Activated naive CD8-positive, alpha-beta T cell (primary cell): Measurements from ENCODE around the gene PHACTR3.

ENCODE experiments used
- H3K27ac Mint-ChIP-seq: one replicate; pipeline ENCODE4 v1.8.0; 2021; ENCODE audit warnings: mixed read lengths
- H3K27me3 Mint-ChIP-seq: one replicate; pipeline ENCODE4 v1.8.0; 2021; ENCODE audit warnings: mixed read lengths
- H3K36me3 Mint-ChIP-seq: one replicate; pipeline ENCODE4 v1.8.0; 2021; ENCODE audit warnings: mixed read lengths
- H3K4me1 Mint-ChIP-seq: one replicate; pipeline ENCODE4 v1.8.0; 2021; ENCODE audit warnings: low read depth, mixed read lengths
- H3K4me3 Mint-ChIP-seq: one replicate; pipeline ENCODE4 v1.8.0; 2021; ENCODE audit warnings: mild to moderate bottlenecking, mixed read lengths
- H3K9me3 Mint-ChIP-seq: one replicate; pipeline ENCODE4 v1.8.0; 2021; ENCODE audit warnings: low read depth, mixed read lengths

PHACTR3 gene

DNA sequence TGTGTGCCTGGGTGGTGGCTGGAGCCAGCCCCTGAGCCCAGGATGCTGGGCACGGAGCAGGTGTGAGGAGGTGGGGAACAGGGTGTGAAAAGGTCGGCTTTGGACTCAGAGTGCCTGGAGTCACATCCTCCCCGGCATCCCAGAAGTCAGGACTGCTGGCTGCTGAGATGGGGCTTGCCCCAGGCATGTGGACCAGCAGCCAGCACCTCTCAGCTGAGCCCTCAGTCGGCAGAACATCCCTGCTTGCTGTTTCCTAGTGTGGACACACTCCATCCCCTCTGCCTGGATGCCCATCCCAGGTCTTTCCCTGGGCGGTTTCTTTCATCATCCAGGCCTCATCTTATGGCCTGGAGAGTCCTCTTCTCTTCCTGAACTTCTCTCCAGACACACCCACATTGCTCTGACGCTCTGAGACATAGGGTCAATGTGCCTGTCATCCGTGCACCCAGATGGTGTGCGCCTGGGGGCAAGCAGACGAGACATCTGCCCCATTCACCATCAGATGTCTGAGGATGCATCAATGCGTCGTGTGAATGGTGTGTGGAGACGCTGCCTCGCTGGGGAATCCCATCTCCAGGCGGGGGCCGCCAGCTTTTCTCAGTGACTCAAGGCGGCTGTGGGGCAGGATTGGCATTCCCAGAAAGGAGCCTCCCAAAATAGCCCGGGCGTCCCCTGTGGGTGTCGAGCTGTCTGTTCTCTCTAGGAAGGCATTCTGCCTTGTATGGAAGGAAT lies 224.9 kb downstream of the PHACTR3 start:
- H3K36me3 Mint-ChIP-seq, result no peaks in the 10 kb centered on the region

DNA sequence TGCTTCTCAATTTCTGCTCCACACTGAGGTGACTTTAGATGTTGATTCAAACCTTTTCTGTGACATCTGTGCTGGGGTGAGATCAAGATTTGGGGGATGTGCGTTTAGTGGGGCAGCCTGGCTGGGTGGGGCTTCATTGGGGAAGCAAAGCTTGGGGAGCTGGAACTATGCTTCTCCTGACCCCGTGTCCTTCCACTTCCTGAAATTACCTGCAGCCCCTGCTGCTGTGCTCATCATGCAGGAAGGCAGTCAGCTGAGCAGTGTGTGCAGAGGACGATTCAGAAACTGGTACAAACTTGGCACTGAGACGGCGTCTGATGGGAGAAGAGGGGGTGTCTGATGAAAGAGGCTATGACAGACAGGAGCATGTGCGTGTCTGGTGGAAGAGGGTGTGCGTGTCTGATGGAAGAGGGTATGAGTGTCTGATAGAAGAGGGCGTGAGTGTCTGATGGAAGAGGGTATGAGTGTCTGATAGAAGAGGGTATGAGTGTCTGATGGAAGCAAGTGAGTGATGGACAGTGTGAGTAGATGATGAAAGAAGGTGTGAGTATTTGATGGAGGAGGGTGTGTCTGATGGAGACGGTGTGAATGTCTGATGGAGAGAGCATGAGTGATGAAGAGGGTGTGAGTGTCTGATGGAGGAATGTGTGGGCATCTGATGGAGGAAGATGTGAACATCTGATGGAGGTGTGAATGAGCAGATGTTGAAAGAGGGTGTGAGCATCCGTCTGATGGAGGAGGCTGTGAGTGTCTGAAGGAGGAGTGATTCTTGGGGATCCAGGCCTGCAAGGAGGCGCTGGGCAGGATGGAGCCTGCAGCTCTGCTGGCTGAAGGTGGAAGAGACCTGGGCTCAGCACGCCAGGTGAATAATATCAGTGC lies 225.7 kb downstream of the PHACTR3 start:
- H3K27me3 Mint-ChIP-seq, result peaks cover 7% of the 10 kb centered on the region
- H3K4me3 Mint-ChIP-seq, result no peak overlapping the region
- no peaks in the 10 kb centered on the region for H3K9me3 Mint-ChIP-seq
- no peaks in the 10 kb centered on the region for H3K4me1 Mint-ChIP-seq
- no peaks in the 10 kb centered on the region for H3K36me3 Mint-ChIP-seq
- H3K27ac Mint-ChIP-seq, result no peak overlapping the region

More for the DNA sequence above, 224.9 kb downstream of the PHACTR3 start:
- Mint-ChIP-seq H3K4me1 (no peaks in the 10 kb centered on the region), H3K27me3 (peaks cover 3% of the 10 kb centered on the region), H3K4me3 (no peak overlapping the region), H3K9me3 (no peaks in the 10 kb centered on the region), H3K27ac (no peak overlapping the region)

DNA sequence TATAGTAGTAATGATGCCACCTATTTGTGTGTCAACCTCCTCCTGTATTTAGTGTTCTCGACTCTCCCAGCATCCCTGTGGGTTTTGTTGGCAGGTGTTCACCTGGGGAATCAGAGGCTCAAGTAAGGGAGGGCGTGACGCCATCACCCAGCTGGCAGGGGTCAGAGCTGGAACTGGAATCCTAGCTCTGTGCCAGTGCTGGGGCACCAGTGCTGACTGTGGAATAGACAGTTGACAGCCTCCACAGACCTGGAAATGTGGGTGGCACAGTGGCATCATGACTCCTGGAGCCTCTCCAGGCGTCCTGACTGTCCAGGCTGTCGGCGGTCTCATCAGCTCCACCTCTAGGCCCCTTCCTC lies 226.3 kb downstream of the PHACTR3 start:
- no peaks in the 10 kb centered on the region for H3K36me3 Mint-ChIP-seq
- H3K27me3 Mint-ChIP-seq, result peaks cover 8% of the 10 kb centered on the region
- H3K27ac Mint-ChIP-seq, result no peak overlapping the region
- no peak overlapping the region for H3K4me3 Mint-ChIP-seq
- peaks cover 2% of the 10 kb centered on the region for H3K4me1 Mint-ChIP-seq
- H3K9me3 Mint-ChIP-seq, result no peaks in the 10 kb centered on the region

DNA sequence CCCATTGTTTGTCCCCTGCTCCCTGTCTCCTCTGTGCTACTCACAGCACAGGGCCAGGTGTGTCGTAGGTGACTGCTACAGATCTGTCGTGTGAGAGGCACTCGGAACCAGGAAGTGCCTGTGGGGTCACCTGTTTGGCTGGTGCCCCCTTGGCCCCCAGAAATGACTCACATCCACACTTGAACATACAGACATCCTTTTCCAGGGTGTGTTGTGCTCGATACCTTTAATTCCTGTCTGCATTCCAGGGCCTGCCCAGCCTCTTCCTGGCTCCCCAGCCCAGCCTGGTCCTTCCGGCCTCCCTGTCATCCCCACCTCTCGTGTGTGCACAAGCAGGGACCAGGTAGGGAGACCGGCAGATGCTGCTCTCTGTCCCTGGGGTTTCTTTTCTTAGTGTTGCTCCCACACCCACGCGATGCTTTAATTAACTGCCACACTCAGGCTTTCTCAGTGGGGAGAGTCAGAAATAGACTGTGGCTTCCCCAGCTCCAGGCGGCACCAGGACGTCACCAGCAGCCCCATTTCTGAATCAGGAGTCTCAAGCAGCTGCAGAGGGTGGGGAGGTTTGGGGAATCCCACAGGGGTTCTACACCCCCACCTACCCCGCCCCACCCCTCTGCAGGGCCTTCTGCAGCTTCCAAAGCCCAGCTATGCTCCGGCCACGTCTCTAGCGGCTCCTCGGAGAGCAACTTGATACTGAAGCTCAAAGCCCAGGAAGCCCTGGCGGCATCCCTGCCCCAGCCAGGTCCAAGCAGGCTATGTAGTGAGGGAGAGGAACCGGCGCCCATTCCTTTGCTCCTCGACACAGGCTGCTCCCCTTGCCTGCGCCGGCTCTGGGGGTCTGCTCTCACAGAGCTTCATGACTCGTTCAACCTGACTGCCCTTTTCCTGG lies 226.9 kb downstream of the PHACTR3 start:
- no peak overlapping the region for H3K27ac Mint-ChIP-seq
- peaks cover 7% of the 10 kb centered on the region for H3K4me1 Mint-ChIP-seq
- H3K27me3 Mint-ChIP-seq, result peaks cover 13% of the 10 kb centered on the region
- no peaks in the 10 kb centered on the region for H3K36me3 Mint-ChIP-seq
- H3K4me3 Mint-ChIP-seq, result no peak overlapping the region
- H3K9me3 Mint-ChIP-seq, result no peaks in the 10 kb centered on the region

DNA sequence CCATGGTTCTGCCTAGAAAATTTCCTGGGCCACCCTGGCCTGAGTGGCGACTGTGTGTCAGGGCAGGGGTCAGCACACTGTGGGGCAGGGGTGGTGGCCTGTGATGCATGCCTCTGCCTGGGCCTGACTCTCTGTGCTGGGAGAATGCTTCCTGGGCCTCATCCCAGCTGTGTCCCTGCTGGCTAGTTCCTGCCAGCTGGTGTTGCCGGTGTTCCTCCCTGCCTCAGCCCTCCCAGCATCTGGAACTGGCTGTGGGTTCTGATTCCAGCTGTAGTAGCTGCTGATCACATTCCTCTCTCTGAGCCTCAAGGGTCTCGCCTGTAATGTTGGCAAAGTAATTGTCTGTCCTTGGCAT lies 227.6 kb downstream of the PHACTR3 start:
- Mint-ChIP-seq H3K36me3 (no peaks in the 10 kb centered on the region), H3K27me3 (peaks cover 15% of the 10 kb centered on the region), H3K4me1 (peaks cover 7% of the 10 kb centered on the region), H3K9me3 (no peaks in the 10 kb centered on the region), H3K4me3 (no peak overlapping the region), H3K27ac (no peak overlapping the region)

DNA sequence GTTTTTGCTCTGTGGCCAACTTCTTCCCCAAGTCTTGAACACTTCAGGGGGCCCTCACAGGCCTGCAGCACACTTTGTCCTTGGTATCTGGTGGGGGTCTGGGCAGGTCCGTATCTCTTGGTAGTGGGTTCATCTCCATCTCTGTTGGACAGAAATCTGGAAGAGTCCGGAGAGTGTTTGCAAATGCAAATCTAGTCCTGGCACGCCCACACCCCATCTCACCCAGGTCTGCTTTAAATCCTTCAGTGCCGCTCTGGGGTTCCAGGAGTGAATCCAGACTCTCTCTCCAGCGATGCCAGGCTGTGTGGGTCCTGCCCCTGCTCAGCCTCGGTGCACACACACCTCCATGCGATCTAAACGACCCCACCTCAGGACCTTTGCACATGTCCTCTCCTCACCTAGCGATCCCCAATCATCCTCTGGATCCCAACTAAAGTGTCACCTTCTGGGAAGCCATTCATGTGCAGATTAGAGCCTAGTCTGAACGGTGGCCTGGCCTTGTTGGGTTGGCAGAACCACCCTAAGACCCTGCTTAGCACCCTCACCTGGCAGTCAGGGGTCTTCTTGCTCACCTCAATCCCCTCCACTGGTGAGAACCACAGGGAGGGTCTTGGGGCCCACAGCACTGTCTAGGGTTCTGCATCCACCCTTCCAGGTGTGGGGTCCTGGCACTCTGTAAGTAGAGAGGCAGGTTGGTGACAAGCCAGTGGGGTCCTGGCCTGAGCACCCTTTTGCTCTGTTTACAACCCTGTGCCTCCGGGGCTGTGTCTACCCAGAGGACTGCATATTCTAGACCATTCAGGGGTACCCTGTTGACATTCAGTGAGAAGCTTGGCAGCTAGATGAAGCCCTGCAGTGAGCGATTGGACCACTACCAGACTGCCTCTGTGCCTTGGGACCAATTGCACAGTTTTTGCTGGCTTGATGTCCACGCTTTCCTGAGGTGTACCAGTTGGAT lies 228.3 kb downstream of the PHACTR3 start:
- peaks cover 7% of the 10 kb centered on the region for H3K4me1 Mint-ChIP-seq
- H3K4me3 Mint-ChIP-seq, result no peak overlapping the region
- no peaks in the 10 kb centered on the region for H3K36me3 Mint-ChIP-seq
- H3K9me3 Mint-ChIP-seq, result no peaks in the 10 kb centered on the region
- peaks cover 15% of the 10 kb centered on the region for H3K27me3 Mint-ChIP-seq
- no peak overlapping the region for H3K27ac Mint-ChIP-seq

DNA sequence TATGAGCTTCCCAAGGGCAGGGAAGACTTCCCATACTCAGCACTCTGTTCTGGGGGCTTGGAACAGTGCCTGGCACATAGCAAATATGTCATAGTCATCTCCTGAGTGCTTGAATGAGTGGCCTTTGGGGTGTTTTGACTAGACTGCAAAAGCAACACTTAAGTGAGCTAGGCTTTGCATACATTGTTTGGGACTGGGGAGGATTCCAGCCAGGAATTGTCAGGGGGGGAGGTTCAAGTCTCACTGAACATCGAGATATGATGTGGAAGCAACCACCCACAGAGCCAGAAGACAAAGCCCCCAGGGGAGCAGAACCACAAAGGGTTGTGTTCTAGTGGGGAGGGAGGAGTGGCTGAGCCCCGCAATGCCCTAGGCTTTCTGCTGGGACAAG lies 230.7 kb downstream of the PHACTR3 start:
- H3K27ac Mint-ChIP-seq, result no peak overlapping the region
- H3K36me3 Mint-ChIP-seq, result no peaks in the 10 kb centered on the region
- H3K27me3 Mint-ChIP-seq, result peaks cover 14% of the 10 kb centered on the region
- H3K4me3 Mint-ChIP-seq, result no peak overlapping the region
- H3K9me3 Mint-ChIP-seq, result no peaks in the 10 kb centered on the region
- peaks cover 7% of the 10 kb centered on the region for H3K4me1 Mint-ChIP-seq

DNA sequence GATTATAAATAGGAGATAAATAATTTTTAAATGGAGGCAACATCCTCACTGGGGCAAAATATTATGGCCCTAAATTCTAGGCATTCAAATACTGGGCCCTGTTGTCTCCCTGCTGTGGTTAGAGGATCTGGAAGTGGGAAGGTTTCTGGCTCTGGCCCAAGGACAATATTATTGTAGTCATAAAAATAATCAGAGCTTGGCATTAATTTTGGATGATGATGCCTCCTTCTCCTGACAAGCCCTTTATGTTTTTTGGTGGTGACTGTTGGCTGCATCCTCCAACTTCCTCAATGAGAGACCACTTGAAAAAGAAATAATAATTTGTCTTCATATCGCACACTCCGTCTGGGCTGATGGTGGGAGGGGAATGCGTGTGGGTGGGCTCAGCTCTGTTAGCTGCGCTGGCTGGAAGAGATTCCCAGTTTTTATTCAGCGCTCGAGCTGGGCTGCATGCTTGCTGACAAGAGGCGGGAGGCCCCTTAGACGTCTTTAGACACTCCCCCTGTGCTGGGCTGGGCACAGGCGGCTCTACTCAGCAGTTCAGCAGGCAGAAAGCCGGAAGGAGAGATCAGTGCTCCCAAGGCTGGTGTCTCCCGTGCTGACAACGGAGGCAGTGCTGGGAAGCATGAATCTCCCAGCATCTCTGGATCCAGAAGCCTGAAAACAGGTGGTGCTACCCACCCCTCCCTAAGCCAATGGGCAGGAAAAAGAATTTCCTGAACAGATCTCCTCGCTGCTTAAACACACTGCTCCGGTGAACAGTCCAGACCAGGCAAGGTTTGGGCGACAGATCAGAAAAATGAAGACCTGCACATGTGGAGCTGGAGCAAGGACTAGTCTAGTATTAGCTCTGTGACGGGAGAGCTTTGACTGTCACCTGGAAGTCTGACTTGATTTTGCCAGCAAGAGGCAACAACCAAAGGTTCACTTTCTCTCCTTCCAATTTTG lies 231.4 kb downstream of the PHACTR3 start:
- H3K27ac Mint-ChIP-seq, result no peak overlapping the region
- peak overlapping the region; percentile 32 for H3K4me3 Mint-ChIP-seq
- H3K27me3 Mint-ChIP-seq, result peaks cover 13% of the 10 kb centered on the region
- H3K9me3 Mint-ChIP-seq, result no peaks in the 10 kb centered on the region
- no peaks in the 10 kb centered on the region for H3K36me3 Mint-ChIP-seq
- peaks cover 7% of the 10 kb centered on the region for H3K4me1 Mint-ChIP-seq

DNA sequence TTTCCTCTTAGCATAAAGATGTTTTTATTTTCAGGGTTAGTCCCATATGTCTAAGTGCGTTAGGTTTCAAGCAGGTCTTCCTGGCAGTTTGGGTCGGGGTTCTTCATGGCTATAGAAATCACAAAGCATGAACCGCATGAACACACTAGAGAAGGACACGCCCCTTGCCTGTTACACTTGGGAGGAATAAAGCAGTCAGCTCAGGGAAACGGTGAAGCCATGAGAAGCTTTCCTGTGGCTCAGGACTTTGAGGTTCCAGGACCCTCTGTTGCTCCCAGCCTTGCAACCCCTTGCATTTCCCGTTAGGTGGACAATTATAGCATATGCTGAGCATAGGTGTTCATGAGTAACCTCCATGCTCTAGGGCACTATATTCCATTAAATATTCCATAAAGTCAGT lies 232.4 kb downstream of the PHACTR3 start:
- peaks cover 7% of the 10 kb centered on the region for H3K4me1 Mint-ChIP-seq
- H3K36me3 Mint-ChIP-seq, result no peaks in the 10 kb centered on the region
- no peak overlapping the region for H3K27ac Mint-ChIP-seq
- peaks cover 13% of the 10 kb centered on the region for H3K27me3 Mint-ChIP-seq
- H3K4me3 Mint-ChIP-seq, result no peak overlapping the region
- H3K9me3 Mint-ChIP-seq, result no peaks in the 10 kb centered on the region

DNA sequence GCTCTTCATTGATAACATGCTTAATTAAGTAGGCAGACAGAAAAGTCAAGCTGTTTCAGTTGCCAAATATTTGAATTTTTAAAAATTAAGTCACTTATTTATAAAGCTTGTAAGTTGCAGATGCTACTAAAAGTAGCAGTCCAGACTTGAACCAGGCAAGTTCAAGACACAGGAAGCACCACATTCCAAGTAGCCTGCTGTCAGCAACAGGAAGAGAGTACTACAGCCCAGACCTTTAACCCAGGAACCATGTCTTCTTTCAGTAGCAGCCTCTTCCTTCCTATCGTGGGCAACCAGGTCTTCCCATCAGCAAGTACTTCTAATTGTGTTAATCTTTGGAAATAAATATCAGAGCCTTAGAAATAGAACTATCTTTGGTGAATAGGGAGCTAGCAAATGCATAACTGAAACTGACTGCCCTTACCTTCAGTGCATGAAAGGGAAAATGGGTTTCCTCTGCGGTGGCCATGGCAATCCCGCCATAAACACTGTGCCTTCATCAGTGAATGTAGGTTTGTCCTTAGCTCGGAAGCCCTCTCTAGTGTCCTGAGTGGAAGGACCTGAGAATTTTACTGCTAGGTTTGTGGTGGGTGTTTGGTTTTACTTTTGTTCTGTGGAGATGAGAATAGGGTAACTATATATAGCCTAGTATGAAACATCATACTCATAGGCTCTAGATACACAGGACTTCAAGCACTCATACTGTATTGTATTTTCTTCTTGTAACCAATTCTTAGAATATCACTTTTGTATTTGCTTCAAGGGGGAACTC lies 233.5 kb downstream of the PHACTR3 start:
- no peaks in the 10 kb centered on the region for H3K36me3 Mint-ChIP-seq
- H3K9me3 Mint-ChIP-seq, result no peaks in the 10 kb centered on the region
- H3K4me1 Mint-ChIP-seq, result peaks cover 7% of the 10 kb centered on the region

DNA sequence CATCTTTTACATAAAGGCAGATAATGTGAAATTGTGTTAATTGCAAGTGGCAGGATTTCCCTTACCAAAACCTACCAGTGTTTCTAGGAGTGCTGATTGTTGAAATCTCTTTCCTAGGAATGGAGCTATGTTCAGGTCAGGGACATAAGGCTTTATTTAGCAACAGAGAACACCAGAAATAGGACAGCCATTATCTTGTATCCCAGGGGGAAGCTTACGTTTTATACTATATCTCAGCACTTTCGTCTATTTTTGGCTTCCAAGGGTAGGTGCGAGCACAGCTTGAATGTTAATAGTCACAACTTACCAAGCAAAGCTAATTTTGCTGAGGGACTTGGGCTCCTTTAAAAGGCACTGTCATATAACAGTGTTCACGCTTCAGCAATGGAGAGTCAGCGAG lies 235.1 kb downstream of the PHACTR3 start:
- Mint-ChIP-seq H3K4me3 (no peak overlapping the region), H3K9me3 (no peaks in the 10 kb centered on the region), H3K27ac (no peak overlapping the region), H3K36me3 (no peaks in the 10 kb centered on the region), H3K4me1 (peaks cover 7% of the 10 kb centered on the region), H3K27me3 (peaks cover 16% of the 10 kb centered on the region)

More for the DNA sequence above, 233.5 kb downstream of the PHACTR3 start:
- H3K4me3 Mint-ChIP-seq, result no peak overlapping the region
- no peak overlapping the region for H3K27ac Mint-ChIP-seq
- peaks cover 16% of the 10 kb centered on the region for H3K27me3 Mint-ChIP-seq

DNA sequence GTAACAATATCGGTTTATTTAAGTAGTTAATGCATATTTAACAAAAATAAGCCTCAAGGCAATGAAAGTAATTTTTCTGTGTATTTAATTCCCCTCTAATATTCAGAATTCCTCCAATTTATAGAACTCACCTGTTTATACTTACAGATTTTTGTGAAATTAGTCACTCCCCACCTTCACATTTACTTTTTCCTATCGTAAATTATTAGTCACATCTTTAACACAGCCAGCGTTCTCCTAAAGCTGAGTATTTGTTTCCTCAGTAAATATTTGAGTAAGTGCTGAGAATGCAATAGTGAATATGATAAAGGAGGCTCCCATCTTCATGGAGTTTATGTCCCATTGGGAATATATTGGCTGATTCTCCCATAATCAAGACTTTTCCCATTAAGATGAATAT lies 241.1 kb downstream of the PHACTR3 start:
- H3K27ac Mint-ChIP-seq, result no peak overlapping the region
- no peaks in the 10 kb centered on the region for H3K36me3 Mint-ChIP-seq
- H3K4me1 Mint-ChIP-seq, result no peaks in the 10 kb centered on the region
- H3K9me3 Mint-ChIP-seq, result no peaks in the 10 kb centered on the region
- H3K27me3 Mint-ChIP-seq, result peaks cover 4% of the 10 kb centered on the region
- H3K4me3 Mint-ChIP-seq, result no peak overlapping the region

DNA sequence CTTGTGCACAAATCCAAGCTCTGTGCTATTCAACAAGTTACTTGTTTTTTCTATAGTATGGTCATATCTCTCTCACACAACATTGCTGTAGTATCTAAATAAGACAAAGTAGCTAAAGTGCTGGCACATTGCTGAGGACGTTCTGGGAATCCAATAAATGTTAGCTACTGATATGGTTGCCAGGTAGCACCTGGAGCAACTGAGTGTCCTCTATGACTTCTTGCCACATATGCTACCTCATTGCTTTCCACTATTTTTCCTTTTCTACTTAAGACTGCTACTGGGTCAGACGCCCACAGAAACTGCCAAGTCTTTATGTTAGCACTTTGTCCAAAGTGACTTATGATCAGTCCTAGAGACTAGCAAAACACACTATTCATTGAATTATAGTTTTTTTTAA lies 243.8 kb downstream of the PHACTR3 start:
- no peak overlapping the region for H3K4me3 Mint-ChIP-seq
- H3K36me3 Mint-ChIP-seq, result peaks cover 4% of the 10 kb centered on the region
- H3K27me3 Mint-ChIP-seq, result peaks cover 1% of the 10 kb centered on the region
- no peak overlapping the region for H3K27ac Mint-ChIP-seq
- H3K4me1 Mint-ChIP-seq, result no peaks in the 10 kb centered on the region
- H3K9me3 Mint-ChIP-seq, result no peaks in the 10 kb centered on the region
